MM.1S (cell line): ENCODE measurements around the gene NME7.

Experiments used
- DNase-seq: peaks from one replicate; pipeline ENCODE4 v3.0.0-alpha.2; 2015
- H2AFZ ChIP-seq: fragments of 300-600 bp; sonication (generic); 2 replicates; pipeline ENCODE4 v1.6.0; 2016; ENCODE audit warnings: antibody characterized with exemption, low read length
- H3F3A ChIP-seq: fragments of 300-600 bp; sonication (generic); 2 replicates; pipeline ENCODE4 v1.6.1; 2016; ENCODE audit warnings: mild to moderate bottlenecking, antibody characterized with exemption, low read length, moderate library complexity, mixed read lengths; ENCODE audit not compliant: insufficient read depth
- H3K27ac ChIP-seq: fragments of 300-600 bp; sonication (generic); 2 replicates; pipeline ENCODE4 v1.5.1; 2016; ENCODE audit warnings: mild to moderate bottlenecking, low read length
- H3K27me3 ChIP-seq: fragments of 300-600 bp; sonication (generic); replicated peaks from 2 replicates; pipeline ENCODE4 v1.6.0; 2016; ENCODE audit warnings: low read length; ENCODE audit not compliant: insufficient read depth
- H3K36me3 ChIP-seq: fragments of 300-600 bp; sonication (generic); replicated peaks from 2 replicates; pipeline ENCODE4 v1.6.1; 2016; ENCODE audit warnings: mild to moderate bottlenecking, low read length, mixed read lengths; ENCODE audit not compliant: insufficient read depth
- H3K4me1 ChIP-seq: fragments of 300-600 bp; sonication (generic); 2 replicates; pipeline ENCODE4 v1.6.1; 2016; ENCODE audit warnings: low read length, mixed read lengths
- H3K4me2 ChIP-seq: fragments of 300-600 bp; sonication (generic); 2 replicates; pipeline ENCODE4 v1.6.0; 2016; ENCODE audit warnings: low read depth, low read length
- H3K4me3 ChIP-seq: fragments of 300-600 bp; sonication (generic); 2 replicates; pipeline ENCODE4 v1.5.1; 2016; ENCODE audit warnings: low read length, mixed read lengths
- H3K79me2 ChIP-seq: fragments of 300-600 bp; sonication (generic); 2 replicates; pipeline ENCODE4 v1.6.1; 2016; ENCODE audit warnings: mixed run types, low read length, mixed read lengths
- H3K9ac ChIP-seq: fragments of 300-600 bp; sonication (generic); 2 replicates; pipeline ENCODE4 v1.6.1; 2016; ENCODE audit warnings: low read length, mixed read lengths
- H3K9me2 ChIP-seq: fragments of 300-600 bp; sonication (generic); replicated peaks from 2 replicates; pipeline ENCODE4 v1.6.1; 2016; ENCODE audit warnings: mild to moderate bottlenecking, low read length, mixed read lengths; ENCODE audit not compliant: insufficient read depth
- H3K9me3 ChIP-seq: fragments of 300-600 bp; sonication (generic); replicated peaks from 2 replicates; pipeline ENCODE4 v1.6.1; 2016; ENCODE audit warnings: mild to moderate bottlenecking, low read length, mixed read lengths; ENCODE audit not compliant: insufficient read depth
- H4K20me1 ChIP-seq: fragments of 300-600 bp; sonication (generic); 2 replicates; pipeline ENCODE4 v1.6.1; 2016; ENCODE audit warnings: mild to moderate bottlenecking, low read length, moderate library complexity, mixed read lengths; ENCODE audit not compliant: insufficient read depth
- EZH2 ChIP-seq: fragments of 300-600 bp; sonication (generic); optimal IDR thresholded peaks from 2 replicates; pipeline ENCODE3; 2017; ENCODE audit warnings: low read depth, mild to moderate bottlenecking, antibody characterized with exemption, low read length, mixed read lengths
- EZH2phosphoT487 ChIP-seq: fragments of 300-600 bp; sonication (generic); IDR thresholded peaks from 2 replicates; pipeline ENCODE4 v1.6.1; 2018; ENCODE audit warnings: antibody characterized with exemption, low read length
- TF ChIP-seq, protein P1 (sequence below): fragments of 300-600 bp; sonication (generic); IDR thresholded peaks from 2 replicates; pipeline ENCODE4 v1.5.1; 2016; ENCODE audit warnings: antibody characterized with exemption, low read length, mixed read lengths

The NME7 gene

DNA sequence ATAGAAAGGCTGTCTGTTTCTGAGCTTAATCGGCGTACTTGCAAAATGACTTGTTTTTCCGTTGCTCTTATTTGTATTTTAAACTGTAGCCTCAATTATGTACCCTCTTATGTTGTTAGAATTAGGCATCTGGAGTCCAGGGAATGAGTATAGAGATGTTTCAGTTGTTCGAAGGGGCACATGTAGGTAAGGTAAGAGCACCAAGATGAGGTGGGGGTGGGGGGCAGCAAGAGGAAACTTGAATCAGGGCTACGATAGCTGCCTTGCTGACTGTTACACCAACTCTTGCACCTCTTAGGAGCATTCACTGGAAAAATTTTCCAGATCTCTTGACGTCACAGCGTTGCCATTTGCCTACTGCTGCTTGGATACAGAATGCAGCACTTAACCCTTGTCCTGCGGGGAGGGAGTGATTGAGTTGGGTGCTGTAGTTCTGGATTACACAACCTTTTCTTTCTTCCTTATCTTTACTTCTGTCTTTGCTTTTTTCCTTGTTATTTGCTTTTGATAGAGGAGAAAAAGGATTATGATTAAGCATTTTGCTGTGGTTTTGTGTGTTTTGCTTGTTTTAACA is 257.9 kb downstream of the NME7 start:
- Histone ChIP-seq H2AFZ (no peak overlapping the region), H3K27me3 (peaks cover 9% of the 10 kb centered on the region; the same call in 1 of the 2 replicates), H3F3A (no peaks in the 10 kb centered on the region), H3K9ac (no peak overlapping the region), H3K79me2 (no peaks in the 10 kb centered on the region), H3K4me2 (no peak overlapping the region), H3K4me3 (no peak overlapping the region), H3K4me1 (peaks cover 4% of the 10 kb centered on the region; the same call in 1 of the 2 replicates), H3K27ac (no peak overlapping the region), H4K20me1 (no peaks in the 10 kb centered on the region), H3K9me3 (no peaks in the 10 kb centered on the region), H3K9me2 (no peaks in the 10 kb centered on the region), H3K36me3 (no peaks in the 10 kb centered on the region)
- DNase-seq: no peak
- TF ChIP-seq EZH2phosphoT487 (no peak), EZH2 (no peak)
- TF ChIP-seq, protein P1, sequence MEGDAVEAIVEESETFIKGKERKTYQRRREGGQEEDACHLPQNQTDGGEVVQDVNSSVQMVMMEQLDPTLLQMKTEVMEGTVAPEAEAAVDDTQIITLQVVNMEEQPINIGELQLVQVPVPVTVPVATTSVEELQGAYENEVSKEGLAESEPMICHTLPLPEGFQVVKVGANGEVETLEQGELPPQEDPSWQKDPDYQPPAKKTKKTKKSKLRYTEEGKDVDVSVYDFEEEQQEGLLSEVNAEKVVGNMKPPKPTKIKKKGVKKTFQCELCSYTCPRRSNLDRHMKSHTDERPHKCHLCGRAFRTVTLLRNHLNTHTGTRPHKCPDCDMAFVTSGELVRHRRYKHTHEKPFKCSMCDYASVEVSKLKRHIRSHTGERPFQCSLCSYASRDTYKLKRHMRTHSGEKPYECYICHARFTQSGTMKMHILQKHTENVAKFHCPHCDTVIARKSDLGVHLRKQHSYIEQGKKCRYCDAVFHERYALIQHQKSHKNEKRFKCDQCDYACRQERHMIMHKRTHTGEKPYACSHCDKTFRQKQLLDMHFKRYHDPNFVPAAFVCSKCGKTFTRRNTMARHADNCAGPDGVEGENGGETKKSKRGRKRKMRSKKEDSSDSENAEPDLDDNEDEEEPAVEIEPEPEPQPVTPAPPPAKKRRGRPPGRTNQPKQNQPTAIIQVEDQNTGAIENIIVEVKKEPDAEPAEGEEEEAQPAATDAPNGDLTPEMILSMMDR: no peak

DNA sequence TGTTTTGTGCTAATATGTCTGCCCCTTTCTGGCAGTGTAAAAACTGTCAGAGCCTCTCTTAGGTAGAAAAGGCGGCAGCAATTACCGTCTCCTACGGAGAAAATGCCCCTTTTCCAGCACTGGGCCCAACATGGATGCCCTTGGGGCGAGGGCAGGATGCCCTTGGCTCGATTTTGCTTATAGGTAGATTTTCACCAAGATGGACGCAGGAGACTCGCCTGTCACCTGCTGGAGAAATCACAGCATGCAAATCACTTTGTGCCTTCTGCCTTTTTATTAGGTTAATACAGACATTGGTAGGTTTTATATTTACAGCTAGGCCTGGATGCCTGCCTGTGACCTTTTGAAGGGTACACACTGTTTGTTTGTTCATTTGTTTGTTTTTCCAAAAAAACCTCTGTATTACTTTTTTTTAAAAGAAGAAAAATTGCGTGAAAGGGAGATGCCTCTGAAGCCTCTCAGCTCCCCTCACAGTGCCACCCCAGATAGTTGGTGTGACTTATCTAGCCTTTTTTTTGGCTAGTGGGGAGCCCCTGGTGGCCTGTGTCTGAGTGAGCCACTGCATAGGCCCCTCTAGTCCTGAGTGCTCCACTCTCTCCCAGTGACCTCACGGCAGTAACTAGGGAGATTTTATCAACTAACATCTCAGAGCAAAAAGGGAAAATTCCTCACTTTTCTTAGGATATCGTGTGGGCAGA is 258.6 kb downstream of the NME7 start:
- Histone ChIP-seq H3K9ac (no peak overlapping the region), H3K27me3 (peaks cover 15% of the 10 kb centered on the region; the same call in 1 of the 2 replicates), H3K79me2 (no peaks in the 10 kb centered on the region), H3K27ac (no peak overlapping the region), H2AFZ (no peak overlapping the region), H3F3A (no peaks in the 10 kb centered on the region), H3K4me1 (peaks cover 4% of the 10 kb centered on the region; the same call in 1 of the 2 replicates), H4K20me1 (no peaks in the 10 kb centered on the region), H3K9me3 (no peaks in the 10 kb centered on the region), H3K36me3 (no peaks in the 10 kb centered on the region), H3K4me2 (no peak overlapping the region), H3K9me2 (no peaks in the 10 kb centered on the region), H3K4me3 (no peak overlapping the region)
- DNase-seq: no peak
- TF ChIP-seq, protein P1: peak; percentile 14
- no peak for TF ChIP-seq EZH2phosphoT487

DNA sequence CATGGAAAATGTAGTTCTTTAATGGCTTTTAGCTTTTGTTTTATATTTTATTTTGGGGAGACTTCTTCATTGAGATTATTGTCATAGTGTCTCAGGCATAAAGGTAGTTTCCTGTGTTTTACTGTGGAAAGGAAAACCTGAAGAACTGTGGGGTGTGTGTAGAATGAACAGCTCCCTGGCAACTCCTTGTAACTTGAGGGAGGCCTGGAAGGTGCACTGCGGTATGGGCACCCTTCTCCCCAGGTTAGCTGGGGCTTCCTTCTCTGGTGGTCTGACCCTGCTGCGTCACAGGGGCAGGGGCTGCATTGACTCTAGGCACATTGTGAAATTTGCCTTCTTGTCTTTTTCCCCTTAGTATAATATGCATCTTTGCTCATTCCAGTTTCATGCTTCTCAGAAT is 259.4 kb downstream of the NME7 start:
- Histone ChIP-seq H3K9me2 (no peaks in the 10 kb centered on the region), H3K9me3 (no peaks in the 10 kb centered on the region), H2AFZ (no peak overlapping the region), H3K79me2 (no peaks in the 10 kb centered on the region), H4K20me1 (no peaks in the 10 kb centered on the region), H3K27me3 (peaks cover 17% of the 10 kb centered on the region; the same call in 1 of the 2 replicates), H3K27ac (no peak overlapping the region), H3F3A (no peaks in the 10 kb centered on the region), H3K4me3 (no peak overlapping the region), H3K4me1 (peaks cover 4% of the 10 kb centered on the region; the same call in 1 of the 2 replicates), H3K9ac (no peak overlapping the region), H3K36me3 (no peaks in the 10 kb centered on the region), H3K4me2 (no peak overlapping the region)
- TF ChIP-seq EZH2 (no peak), EZH2phosphoT487 (no peak)
- TF ChIP-seq, protein P1: no peak
- no peak for DNase-seq
